COLO668 (cell line): ENCODE results near the gene ELAVL2.
"Not testable (repeated sequence)": the region's sequence is repeated elsewhere in the genome, so short reads cannot be mapped to it uniquely, and the experiment has no call there.

Experiments used
- DNase-seq: peaks from one replicate; lab custom pipeline; 2025; ENCODE audit not compliant: unreplicated experiment; lab: John Stamatoyannopoulos, UW

Gene ELAVL2

GRCh38 chr9:23725279-23725946 lies 100.6 kb downstream of the ELAVL2 start:
- DNase-seq, result no peak

GRCh38 chr9:23723672-23724071 lies 102.4 kb downstream of the ELAVL2 start:
- no peak for DNase-seq

GRCh38 chr9:23723048-23723447 lies 103.0 kb downstream of the ELAVL2 start:
- DNase-seq, result not testable (repeated sequence)

DNA sequence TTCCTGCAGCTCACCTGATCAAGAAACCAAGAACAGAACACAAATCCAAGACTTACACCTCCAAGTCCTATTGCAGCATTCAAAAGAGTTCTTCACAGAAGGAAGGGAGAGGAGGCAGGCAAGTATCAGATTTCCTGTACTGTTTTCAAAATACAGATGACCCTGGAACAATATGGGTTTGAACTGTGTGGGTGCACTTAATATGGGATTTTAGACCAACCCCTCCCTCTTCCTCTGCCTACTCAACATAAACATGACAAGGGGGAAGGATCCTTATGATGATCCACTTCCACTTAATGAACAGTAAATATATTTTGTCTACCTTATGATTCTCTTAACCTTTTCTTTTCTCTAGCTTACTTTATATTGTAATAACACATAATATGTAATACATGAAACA lies 104.6 kb downstream of the ELAVL2 start:
- DNase-seq, result no peak

- peak; percentile 10 for DNase-seq
Observed at GRCh38 chr9:23717505-23717904, 108.5 kb downstream of the ELAVL2 start.

GRCh38 chr9:23707249-23707648 lies 118.8 kb downstream of the ELAVL2 start:
- DNase-seq, result no peak

DNA sequence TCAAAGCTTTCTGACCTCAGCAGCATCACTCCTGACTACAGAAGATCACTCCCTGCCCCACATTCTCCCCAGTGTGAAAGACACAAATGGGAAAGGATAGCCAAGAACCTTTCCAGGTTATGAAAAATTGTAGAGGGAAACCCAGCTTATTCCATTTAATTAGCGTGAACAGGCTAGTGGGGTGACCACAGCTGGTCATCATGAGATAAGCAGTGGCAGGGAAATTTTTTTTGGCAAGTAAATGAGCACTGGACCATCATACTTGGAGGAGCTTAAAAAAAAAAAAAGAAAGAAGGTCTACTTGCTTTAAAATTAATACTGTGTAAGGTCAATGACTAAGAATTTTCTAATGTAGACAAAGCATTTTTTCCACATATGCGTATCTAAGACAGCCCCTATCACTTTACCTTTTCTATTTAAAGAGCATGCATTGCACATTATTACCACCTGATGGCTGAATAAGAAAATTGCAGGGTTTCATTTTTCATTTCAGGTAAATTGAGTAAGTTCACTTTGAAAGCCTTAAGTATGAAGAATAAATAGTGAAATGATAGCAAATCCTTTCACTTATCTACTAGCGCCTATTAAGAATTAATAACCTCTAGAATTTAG lies 123.6 kb downstream of the ELAVL2 start:
- DNase-seq, result no peak

GRCh38 chr9:23701291-23701690 lies 124.7 kb downstream of the ELAVL2 start:
- no peak for DNase-seq

- no peak for DNase-seq
Observed at GRCh38 chr9:23700359-23700758, 125.7 kb downstream of the ELAVL2 start.

DNA sequence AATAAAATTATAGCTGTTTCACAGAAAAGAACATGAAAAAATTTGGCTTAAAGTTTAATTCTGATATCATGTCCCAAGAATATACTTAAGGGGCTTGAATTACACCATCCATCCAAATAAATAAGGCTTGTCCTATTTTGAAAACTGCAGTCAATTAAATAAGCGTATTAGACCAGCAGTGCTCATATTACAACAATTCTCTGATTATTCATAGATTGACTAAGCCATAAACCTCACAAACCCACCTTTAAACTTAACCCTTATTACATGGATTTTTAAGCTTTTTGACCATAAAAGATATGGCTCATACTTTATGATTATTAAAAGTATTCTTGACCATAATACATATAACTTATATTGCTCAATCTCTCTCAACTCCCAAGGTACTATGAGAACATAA lies 127.9 kb downstream of the ELAVL2 start:
- no peak for DNase-seq

- no peak for DNase-seq
Observed at GRCh38 chr9:23695572-23695971, 130.5 kb downstream of the ELAVL2 start.

DNA sequence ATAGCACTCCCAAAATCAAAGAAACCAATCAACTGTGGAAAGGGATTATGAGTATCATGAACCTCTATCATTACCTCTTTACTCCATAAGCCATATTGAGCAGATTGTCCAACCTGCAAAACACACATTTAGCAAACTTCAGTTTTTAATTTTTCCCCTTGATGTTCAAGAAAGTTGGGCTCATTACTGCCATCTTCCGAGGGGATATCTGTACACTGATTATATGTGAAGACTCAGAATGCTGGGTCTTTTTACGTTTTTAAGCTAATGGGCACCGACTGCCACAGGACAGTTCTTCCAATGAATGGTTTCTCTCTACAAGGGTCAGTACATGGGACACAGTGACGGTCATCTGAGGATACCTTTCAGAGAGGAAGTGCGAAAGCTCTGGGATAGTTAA lies 132.7 kb downstream of the ELAVL2 start:
- DNase-seq, result no peak

- no peak for DNase-seq
Observed at GRCh38 chr9:23686896-23687295, 139.1 kb downstream of the ELAVL2 start.

DNA sequence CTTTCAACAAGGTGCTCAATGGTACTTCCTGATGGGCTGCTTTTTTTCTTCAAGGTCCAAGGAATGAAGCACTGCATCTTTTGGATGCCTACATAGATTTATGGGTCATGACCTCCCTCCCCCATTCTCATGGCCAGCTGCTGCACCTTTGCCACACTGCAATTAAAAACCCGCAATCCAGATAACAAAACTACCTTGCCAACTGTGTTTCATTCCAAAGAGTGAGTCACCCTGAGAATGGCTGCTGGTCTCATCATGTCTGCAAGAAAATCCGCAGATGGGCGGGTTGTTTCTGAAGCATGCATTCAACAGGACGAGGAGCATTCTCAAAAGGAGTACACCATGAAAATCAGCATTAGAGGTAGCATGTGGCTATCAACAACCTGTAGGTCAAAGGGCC lies 139.8 kb downstream of the ELAVL2 start:
- no peak for DNase-seq

DNA sequence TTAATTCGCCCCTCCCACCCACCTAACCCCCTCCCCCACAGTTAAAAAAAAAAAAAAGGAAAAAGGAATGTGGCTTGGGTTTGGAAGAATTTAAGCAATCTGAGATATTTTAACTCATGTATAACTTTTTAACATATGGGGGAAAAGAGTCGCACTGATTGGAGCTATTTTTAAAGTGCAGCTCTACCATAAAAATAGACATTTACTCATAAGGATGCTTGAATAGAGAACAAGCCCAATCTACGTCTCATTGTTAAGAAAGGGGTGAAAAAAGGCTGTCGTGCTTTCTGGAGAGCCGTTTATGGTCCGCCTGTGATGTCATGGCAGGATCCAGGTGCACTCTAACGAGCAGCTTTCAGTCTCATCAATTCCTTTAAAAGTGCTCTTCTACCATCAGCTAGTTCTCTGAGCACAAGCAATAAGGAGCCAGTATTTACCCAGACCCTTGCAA lies 142.4 kb downstream of the ELAVL2 start:
- no peak for DNase-seq

GRCh38 chr9:23682891-23683431 lies 143.1 kb downstream of the ELAVL2 start:
- DNase-seq, result no peak

- DNase-seq, result no peak
Observed at GRCh38 chr9:23682352-23682751, 143.7 kb downstream of the ELAVL2 start.

DNA sequence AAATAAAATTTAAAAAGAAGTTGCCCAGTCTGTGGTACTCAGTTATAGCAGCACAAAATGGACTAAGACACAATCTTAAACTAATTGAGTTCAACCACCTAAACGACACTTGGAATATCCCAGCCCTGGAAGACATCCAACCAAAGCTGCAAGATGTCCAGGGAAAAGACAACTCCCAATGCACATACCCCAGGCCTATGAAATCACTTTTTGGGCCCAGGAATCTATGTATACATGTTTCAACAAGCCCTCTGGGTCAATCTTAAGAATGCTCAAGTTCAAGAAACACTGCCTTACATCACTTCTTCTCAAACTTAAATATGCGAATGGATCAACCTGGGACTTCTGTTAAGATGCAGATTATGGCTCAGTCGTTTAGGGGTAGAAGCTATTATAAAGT lies 148.6 kb downstream of the ELAVL2 start:
- no peak for DNase-seq

DNA sequence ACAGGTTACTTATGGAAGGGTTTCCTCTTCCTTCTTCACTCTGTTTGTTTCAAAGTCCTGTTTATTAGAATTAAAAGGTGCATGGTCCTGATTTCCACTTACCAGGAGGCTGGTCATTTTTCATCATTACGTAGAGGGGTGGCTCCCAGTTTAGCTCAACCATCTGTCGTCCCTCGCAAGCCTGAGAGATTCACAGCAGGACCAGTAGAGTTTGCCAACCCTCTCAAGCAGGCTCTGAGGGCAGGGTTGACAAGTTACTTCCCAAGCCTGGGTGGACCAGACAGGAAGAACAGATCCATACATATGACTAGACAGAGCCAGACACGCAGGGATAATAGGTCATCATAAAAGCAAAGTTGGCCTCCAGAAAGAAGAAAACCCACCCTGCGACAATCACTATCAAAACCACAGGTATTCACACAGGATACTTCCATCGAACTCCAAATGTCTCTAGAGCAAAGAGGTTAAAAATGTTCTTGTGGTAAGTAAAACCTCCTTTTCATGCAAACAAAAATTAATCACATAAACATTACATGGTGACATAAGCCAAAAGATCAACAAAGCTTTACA lies 151.9 kb downstream of the ELAVL2 start:
- DNase-seq, result no peak

GRCh38 chr9:23672151-23672550 lies 153.9 kb downstream of the ELAVL2 start:
- no peak for DNase-seq

DNA sequence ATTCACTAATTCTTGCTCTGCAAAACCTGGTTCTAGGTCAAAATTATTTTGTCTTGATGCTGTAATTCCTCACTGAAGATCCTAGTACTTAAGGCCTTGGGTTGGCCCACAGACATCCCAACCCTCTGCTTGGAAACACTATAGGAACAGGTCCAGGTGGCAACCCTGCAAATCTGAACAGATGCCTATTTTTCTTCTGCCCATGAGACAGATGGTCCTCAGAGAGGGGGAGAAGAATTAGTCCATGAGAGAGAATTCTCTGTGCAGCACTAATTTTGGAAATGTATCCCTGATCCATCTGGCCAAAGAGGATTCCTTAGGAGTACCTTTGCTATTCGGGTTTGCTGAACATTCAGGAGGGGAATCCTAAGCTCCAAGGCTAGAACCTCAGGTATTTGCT lies 156.3 kb downstream of the ELAVL2 start:
- no peak for DNase-seq

GRCh38 chr9:23665635-23666034 lies 160.4 kb downstream of the ELAVL2 start:
- DNase-seq, result no peak
